ENCODE measurements around the gene S100A9.

Gene S100A9

GRCh38 chr1:153357853-153358690, at the start of gene S100A9:
Gene S100A9 (plus strand): TSS chr1:153357854. CDS start chr1:153358284, 430 bp downstream.
- Histone ChIP-seq H3K4me2 (ENCODE audit: low read length) (no peak within 1 kb of the TSS), H3K79me2 (ENCODE audit: control insufficient read depth, low read length) (no peaks in the 10 kb centered on the region), H3K9me2 (replicated peaks; ENCODE audit: control insufficient read depth, low read length) (no peaks in the 10 kb centered on the region), H3K4me3 (ENCODE audit: low read length) (no peak within 1 kb of the TSS), H3K27me3 (ENCODE audit: control insufficient read depth, low read length) (no peaks in the 10 kb centered on the region), H3F3A (ENCODE audit: control insufficient read depth, insufficient read depth) (no peaks in the 10 kb centered on the region), H3K36me3 (ENCODE audit: control insufficient read depth, low read length) (no peaks in the 10 kb centered on the region), H3K27ac (ENCODE audit: low read depth, low read length) (no peak within 1 kb of the TSS), H4K20me1 (ENCODE audit: control insufficient read depth, insufficient read depth, low read depth, low read length) (no peaks in the 10 kb centered on the region; the same call in 1 of the 2 replicates), H3K9me3 (ENCODE audit: control insufficient read depth, insufficient read depth, low read length) (no peaks in the 10 kb centered on the region), H3K4me1 (ENCODE audit: control insufficient read depth, low read length) (no peaks in the 10 kb centered on the region)
- TF ChIP-seq, protein P1, sequence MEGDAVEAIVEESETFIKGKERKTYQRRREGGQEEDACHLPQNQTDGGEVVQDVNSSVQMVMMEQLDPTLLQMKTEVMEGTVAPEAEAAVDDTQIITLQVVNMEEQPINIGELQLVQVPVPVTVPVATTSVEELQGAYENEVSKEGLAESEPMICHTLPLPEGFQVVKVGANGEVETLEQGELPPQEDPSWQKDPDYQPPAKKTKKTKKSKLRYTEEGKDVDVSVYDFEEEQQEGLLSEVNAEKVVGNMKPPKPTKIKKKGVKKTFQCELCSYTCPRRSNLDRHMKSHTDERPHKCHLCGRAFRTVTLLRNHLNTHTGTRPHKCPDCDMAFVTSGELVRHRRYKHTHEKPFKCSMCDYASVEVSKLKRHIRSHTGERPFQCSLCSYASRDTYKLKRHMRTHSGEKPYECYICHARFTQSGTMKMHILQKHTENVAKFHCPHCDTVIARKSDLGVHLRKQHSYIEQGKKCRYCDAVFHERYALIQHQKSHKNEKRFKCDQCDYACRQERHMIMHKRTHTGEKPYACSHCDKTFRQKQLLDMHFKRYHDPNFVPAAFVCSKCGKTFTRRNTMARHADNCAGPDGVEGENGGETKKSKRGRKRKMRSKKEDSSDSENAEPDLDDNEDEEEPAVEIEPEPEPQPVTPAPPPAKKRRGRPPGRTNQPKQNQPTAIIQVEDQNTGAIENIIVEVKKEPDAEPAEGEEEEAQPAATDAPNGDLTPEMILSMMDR (IDR thresholded peaks at IDR 0.05; ENCODE audit: low read depth, low read length, poor library complexity, severe bottlenecking), result no peak
- no peak for TF ChIP-seq EZH2phosphoT487 (IDR thresholded peaks at IDR 0.05; ENCODE audit: borderline replicate concordance, low read length)

- TF ChIP-seq EZH2phosphoT487 (IDR thresholded peaks at IDR 0.05; ENCODE audit: borderline replicate concordance, low read length), result no peak
- TF ChIP-seq, protein P1 (IDR thresholded peaks at IDR 0.05; ENCODE audit: low read depth, low read length, poor library complexity, severe bottlenecking), result no peak
- H3K79me2 ChIP-seq (ENCODE audit: control insufficient read depth, low read length), result no peaks in the 10 kb centered on the region
- no peaks in the 10 kb centered on the region for H3K9me2 ChIP-seq (replicated peaks; ENCODE audit: control insufficient read depth, low read length)
- no peaks in the 10 kb centered on the region for H3K36me3 ChIP-seq (ENCODE audit: control insufficient read depth, low read length)
- peaks cover 11% of the 10 kb centered on the region; the same call in 1 of the 2 replicates for H3K27me3 ChIP-seq (ENCODE audit: control insufficient read depth, low read length)
- no peak overlapping the region for H3K4me3 ChIP-seq (ENCODE audit: low read length)
- H3K27ac ChIP-seq (ENCODE audit: low read depth, low read length), result no peak overlapping the region
- H3K4me1 ChIP-seq (ENCODE audit: control insufficient read depth, low read length), result no peaks in the 10 kb centered on the region
- no peaks in the 10 kb centered on the region for H3F3A ChIP-seq (ENCODE audit: control insufficient read depth, insufficient read depth)
- H3K9me3 ChIP-seq (ENCODE audit: control insufficient read depth, insufficient read depth, low read length), result no peaks in the 10 kb centered on the region
- H3K4me2 ChIP-seq (ENCODE audit: low read length), result no peak overlapping the region
- no peaks in the 10 kb centered on the region for H4K20me1 ChIP-seq (ENCODE audit: control insufficient read depth, insufficient read depth, low read depth, low read length)
These were observed 49.1 kb upstream of the S100A9 start for GRCh38 chr1:153308540-153308939.

GRCh38 chr1:153309441-153309840, 48.2 kb upstream of the S100A9 start:
- H3K9me2 ChIP-seq (replicated peaks; ENCODE audit: control insufficient read depth, low read length), result no peaks in the 10 kb centered on the region
- H3K27me3 ChIP-seq (ENCODE audit: control insufficient read depth, low read length), result peaks cover 11% of the 10 kb centered on the region; the same call in 1 of the 2 replicates
- H3K9me3 ChIP-seq (ENCODE audit: control insufficient read depth, insufficient read depth, low read length), result no peaks in the 10 kb centered on the region
- H4K20me1 ChIP-seq (ENCODE audit: control insufficient read depth, insufficient read depth, low read depth, low read length), result no peaks in the 10 kb centered on the region
- no peaks in the 10 kb centered on the region for H3K79me2 ChIP-seq (ENCODE audit: control insufficient read depth, low read length)
- no peak overlapping the region for H3K27ac ChIP-seq (ENCODE audit: low read depth, low read length)
- H3K36me3 ChIP-seq (ENCODE audit: control insufficient read depth, low read length), result no peaks in the 10 kb centered on the region
- TF ChIP-seq, protein P1 (IDR thresholded peaks at IDR 0.05; ENCODE audit: low read depth, low read length, poor library complexity, severe bottlenecking), result no peak
- TF ChIP-seq EZH2phosphoT487 (IDR thresholded peaks at IDR 0.05; ENCODE audit: borderline replicate concordance, low read length), result no peak
- no peaks in the 10 kb centered on the region for H3K4me1 ChIP-seq (ENCODE audit: control insufficient read depth, low read length)
- no peak overlapping the region for H3K4me2 ChIP-seq (ENCODE audit: low read length)
- H3K4me3 ChIP-seq (ENCODE audit: low read length), result no peak overlapping the region
- no peaks in the 10 kb centered on the region for H3F3A ChIP-seq (ENCODE audit: control insufficient read depth, insufficient read depth)

All from DOHH2 (cell line).